ENCODE data around the gene NLRP1. TPM values are rescaled to one million over a fixed set of nuclear protein-coding genes. Genes with fewer than 3 reads are reported as not detected.

NLRP1 gene
- total RNA-seq, 4 donors from 2014 or later: 10.4 to 33.4 (median 14.3) TPM

- Histone ChIP-seq H3K4me1 (peaks cover 16 to 49% (median 21%) of the 10 kb centered on the region in 3 donors), H3K9me3 (no peaks in the 10 kb centered on the region), H3K27me3 (no peaks in the 10 kb centered on the region), H3K36me3 (peaks cover 0 to 68% (median 13%) of the 10 kb centered on the region in 3 donors), H3K27ac (peak within 1 kb of the TSS; percentile 98 to 100 (median 100)), H3K4me3 (peak within 1 kb of the TSS; percentile 74 to 97 (median 92))
- TF ChIP-seq POLR2A (IDR thresholded peaks at IDR 0.05): peak in 1 of 4 donors; percentile 35
- peak in 1 of 6 experiments; percentile 19 for TF ChIP-seq CTCF (IDR thresholded peaks at IDR 0.05)
- intact Hi-C loops (cut with DNase I): no loop called here
- WGBS, 2 donors: 8 to 12% methylated on average over 10 to 16 of the region's 29 CpGs
- peak; percentile 56 for DNase-seq
Observed at GRCh38 chr17:5485270-5486205, 98.8 kb downstream of the NLRP1 start, which contains the start of gene DERL2. Gene DERL2 (minus strand): TSS chr17:5486178. CDS start chr17:5486161, 17 bp downstream.

- H3K27me3 ChIP-seq: no peaks in the 10 kb centered on the region
- H3K4me3 ChIP-seq: no peak overlapping the region
- H3K36me3 ChIP-seq: peaks cover 3 to 84% (median 22%) of the 10 kb centered on the region in 3 donors
- TF ChIP-seq CTCF (IDR thresholded peaks at IDR 0.05): no peak
- TF ChIP-seq POLR2A (IDR thresholded peaks at IDR 0.05): no peak
- no peaks in the 10 kb centered on the region for H3K9me3 ChIP-seq
- no peak overlapping the region for H3K27ac ChIP-seq
- WGBS, 2 donors: 91 to 92% methylated on average over 4 of the region's 4 CpGs
- peaks cover 8 to 25% (median 13%) of the 10 kb centered on the region in 3 donors for H3K4me1 ChIP-seq
- intact Hi-C loops (cut with DNase I): no loop called here
- DNase-seq: no peak
Observed at GRCh38 chr17:5481451-5481850, 102.9 kb downstream of the NLRP1 start.

GRCh38 chr17:5480962-5481361, 103.3 kb downstream of the NLRP1 start:
- no peak overlapping the region for H3K27ac ChIP-seq
- H3K4me1 ChIP-seq: peaks cover 8 to 25% (median 13%) of the 10 kb centered on the region in 3 donors
- no peak for DNase-seq
- H3K27me3 ChIP-seq: no peaks in the 10 kb centered on the region
- intact Hi-C loops (cut with DNase I): no loop called here
- WGBS, 2 donors: 69 to 71% methylated on average over 6 of the region's 6 CpGs
- H3K9me3 ChIP-seq: no peaks in the 10 kb centered on the region
- no peak overlapping the region for H3K4me3 ChIP-seq
- H3K36me3 ChIP-seq: peaks cover 3 to 89% (median 22%) of the 10 kb centered on the region in 3 donors
- TF ChIP-seq POLR2A (IDR thresholded peaks at IDR 0.05) (no peak), CTCF (IDR thresholded peaks at IDR 0.05) (no peak)

GRCh38 chr17:5478992-5479391, 105.3 kb downstream of the NLRP1 start:
- Histone ChIP-seq H3K36me3 (peaks cover 3 to 100% (median 29%) of the 10 kb centered on the region in 3 donors), H3K9me3 (no peaks in the 10 kb centered on the region), H3K27me3 (no peaks in the 10 kb centered on the region), H3K4me3 (no peak overlapping the region), H3K27ac (no peak overlapping the region), H3K4me1 (peaks cover 0 to 7% (median 0%) of the 10 kb centered on the region in 3 donors)
- WGBS, 2 donors: 81 to 90% methylated on average over 3 to 4 of the region's 4 CpGs
- TF ChIP-seq POLR2A (IDR thresholded peaks at IDR 0.05): no peak
- no peak for DNase-seq
- intact Hi-C loops (cut with DNase I): no loop called here

GRCh38 chr17:5473906-5474305, 110.4 kb downstream of the NLRP1 start:
- H3K36me3 ChIP-seq: peaks cover 0 to 75% (median 19%) of the 10 kb centered on the region in 3 donors
- no peaks in the 10 kb centered on the region for H3K9me3 ChIP-seq
- intact Hi-C loops (cut with DNase I): no loop called here
- no peak for DNase-seq
- 84 to 91% methylated on average over 2 of the region's 2 CpGs for WGBS, 2 donors
- H3K4me3 ChIP-seq: no peak overlapping the region
- peaks cover 3 to 6% (median 5%) of the 10 kb centered on the region in 3 donors for H3K4me1 ChIP-seq
- no peak for TF ChIP-seq CTCF (IDR thresholded peaks at IDR 0.05)
- no peak for TF ChIP-seq POLR2A (IDR thresholded peaks at IDR 0.05)
- no peak overlapping the region for H3K27ac ChIP-seq
- no peaks in the 10 kb centered on the region for H3K27me3 ChIP-seq
